KBM-7 (cell line): ENCODE measurements around the gene CTNND2.

Experiments used
- DNase-seq: peaks from one replicate; pipeline ENCODE4 v3.0.0-alpha.2; 2015
- in situ Hi-C: fragments of 300-500 bp; cut with MboI; formaldehyde crosslinking; loops from 2 replicates; pipeline ENCODE4 v1.14.3; 2020; ENCODE audit warnings: low sequenced_read_pairs, low pct_unique_long_range_greater_than_20kb, mixed read lengths

Gene CTNND2, protein sequence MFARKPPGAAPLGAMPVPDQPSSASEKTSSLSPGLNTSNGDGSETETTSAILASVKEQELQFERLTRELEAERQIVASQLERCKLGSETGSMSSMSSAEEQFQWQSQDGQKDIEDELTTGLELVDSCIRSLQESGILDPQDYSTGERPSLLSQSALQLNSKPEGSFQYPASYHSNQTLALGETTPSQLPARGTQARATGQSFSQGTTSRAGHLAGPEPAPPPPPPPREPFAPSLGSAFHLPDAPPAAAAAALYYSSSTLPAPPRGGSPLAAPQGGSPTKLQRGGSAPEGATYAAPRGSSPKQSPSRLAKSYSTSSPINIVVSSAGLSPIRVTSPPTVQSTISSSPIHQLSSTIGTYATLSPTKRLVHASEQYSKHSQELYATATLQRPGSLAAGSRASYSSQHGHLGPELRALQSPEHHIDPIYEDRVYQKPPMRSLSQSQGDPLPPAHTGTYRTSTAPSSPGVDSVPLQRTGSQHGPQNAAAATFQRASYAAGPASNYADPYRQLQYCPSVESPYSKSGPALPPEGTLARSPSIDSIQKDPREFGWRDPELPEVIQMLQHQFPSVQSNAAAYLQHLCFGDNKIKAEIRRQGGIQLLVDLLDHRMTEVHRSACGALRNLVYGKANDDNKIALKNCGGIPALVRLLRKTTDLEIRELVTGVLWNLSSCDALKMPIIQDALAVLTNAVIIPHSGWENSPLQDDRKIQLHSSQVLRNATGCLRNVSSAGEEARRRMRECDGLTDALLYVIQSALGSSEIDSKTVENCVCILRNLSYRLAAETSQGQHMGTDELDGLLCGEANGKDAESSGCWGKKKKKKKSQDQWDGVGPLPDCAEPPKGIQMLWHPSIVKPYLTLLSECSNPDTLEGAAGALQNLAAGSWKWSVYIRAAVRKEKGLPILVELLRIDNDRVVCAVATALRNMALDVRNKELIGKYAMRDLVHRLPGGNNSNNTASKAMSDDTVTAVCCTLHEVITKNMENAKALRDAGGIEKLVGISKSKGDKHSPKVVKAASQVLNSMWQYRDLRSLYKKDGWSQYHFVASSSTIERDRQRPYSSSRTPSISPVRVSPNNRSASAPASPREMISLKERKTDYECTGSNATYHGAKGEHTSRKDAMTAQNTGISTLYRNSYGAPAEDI (N-terminal part only)

DNA sequence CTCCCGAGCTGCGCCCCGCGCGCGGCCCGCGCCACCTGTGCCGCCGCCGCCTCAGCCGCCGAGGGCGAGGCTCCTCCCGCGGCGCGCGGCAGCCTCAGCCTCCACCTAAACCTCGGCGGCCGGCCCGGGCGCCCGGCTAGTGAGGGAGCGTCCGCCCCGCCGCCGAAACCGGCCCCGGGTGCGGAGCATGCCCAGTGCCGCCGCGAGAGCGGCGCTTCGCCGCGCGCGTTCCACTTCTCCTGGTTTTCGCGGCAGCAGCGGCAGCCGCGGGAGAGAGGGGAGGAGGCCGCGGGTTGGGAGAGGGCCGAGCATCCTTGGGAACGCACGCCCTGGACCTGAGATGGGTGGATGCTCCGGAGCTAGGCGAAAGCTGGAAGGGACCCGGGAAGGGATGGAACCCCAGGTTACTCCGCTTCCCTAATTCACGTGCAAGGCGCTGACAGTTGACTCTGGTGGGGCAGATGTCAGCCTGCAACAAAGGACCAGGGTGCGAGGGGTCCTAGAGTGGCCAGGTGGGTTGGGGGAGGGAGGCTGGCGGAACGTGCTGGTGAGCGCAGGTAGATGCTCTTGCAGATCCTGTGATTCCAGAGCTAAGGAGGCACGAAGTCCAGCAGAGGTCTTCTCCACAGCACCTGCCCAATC lies at the start of gene CTNND2:
Gene CTNND2, minus strand, starts transcription at position 182 of the 642 bp plus-strand sequence. CDS start 593 bp downstream, outside the sequence.
- DNase-seq, result peak; percentile 23
- in situ Hi-C loops, result no loop called here

DNA sequence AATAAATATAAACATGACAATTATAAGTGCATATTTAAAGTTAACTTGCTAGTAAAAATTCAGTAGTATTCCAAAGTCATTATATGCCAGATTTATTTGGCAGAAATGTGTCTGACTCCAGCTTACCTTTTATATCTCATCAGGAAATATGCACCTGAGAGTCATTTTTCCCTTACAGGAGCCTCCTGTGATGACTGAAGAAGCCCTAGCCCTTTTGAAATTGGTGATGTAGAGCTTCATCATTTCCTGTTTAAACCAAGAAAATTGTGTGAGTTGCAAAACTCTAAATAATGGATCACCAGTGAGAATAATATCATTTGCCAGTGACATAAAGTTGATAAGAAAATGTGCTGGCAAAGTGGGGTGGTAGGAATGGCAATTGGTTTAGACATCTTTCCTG lies 42.1 kb upstream of the CTNND2 start:
- in situ Hi-C loops, result no loop called here
- no peak for DNase-seq

DNA sequence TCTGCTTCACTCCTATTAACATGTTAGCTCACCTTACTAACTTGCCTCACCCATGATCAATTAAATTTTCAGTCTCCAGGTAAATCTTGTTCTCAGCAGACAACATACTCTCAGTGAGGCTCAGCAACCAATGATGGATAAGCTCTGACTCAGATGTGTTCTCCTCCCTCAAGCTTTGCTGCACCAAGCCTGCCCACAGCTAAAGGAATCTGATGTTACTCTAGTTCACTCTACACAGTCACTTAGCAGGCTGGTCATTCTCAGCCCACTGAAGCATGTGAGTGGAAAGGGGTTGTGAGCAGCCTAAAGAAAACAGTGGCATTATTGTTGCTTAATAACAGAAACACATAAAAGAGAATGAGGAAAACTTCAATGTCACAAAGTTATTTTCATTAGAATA lies 37.3 kb upstream of the CTNND2 start:
- DNase-seq, result no peak
- in situ Hi-C loops, result no loop called here

DNA sequence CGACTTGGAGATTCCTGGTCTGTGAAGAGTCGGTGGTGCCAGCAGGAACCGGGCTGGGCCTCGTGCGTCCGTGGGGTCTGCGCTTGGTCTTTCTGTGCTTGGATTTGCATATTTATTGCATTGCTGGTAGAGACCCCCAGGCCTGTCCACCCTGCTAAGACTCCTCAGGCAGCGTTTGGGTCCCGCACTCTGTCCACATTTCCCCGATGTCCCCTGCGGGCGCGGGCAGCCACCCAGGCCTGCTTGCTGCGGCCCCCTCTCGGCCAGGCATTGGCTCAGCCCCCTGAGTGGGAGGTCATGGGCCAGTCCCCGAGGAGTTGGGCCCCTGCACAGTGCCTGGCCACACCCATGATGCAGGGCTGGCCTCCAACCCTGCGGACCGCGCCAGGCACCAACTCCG lies 27.4 kb upstream of the CTNND2 start:
- DNase-seq, result no peak
- in situ Hi-C loops, result no loop called here

DNA sequence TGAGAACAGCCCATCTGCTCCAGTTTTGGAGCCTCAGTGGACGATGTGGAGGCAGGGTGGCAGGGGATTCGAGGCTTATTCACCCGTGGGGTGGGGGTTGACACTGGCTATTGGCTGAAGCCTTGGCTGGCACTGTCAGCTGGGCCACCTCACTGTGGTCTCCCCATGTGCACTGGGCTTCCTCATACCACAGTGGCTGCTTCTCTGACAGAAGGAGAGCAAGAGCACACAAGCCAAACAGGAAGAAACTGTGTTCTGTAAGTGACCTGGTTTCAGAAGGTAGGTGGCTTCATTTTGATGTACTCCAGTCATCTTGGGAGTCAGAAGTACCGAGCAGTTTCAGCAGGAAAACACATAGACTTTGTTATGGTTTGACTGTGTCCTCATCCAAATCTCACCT lies 24.7 kb upstream of the CTNND2 start:
- DNase-seq, result no peak
- in situ Hi-C loops, result no loop called here

DNA sequence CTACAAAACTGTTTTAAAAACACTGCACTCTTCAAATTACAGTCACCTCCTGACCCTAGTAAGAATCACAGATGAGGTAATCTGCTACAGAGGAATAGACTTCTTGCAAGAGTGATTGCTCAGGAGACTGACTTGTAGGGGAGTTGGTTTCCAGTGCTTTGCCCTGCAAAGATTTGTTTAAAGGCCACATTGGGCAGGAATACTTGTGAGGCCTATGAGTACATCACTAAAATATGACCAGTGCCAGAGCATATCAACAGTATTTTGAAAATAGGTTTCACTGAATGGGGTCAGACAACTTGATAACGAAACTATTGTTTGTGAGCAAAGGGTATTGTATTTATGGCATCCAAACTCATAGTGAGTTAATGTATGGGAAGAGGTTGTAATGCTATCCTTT lies 21.5 kb upstream of the CTNND2 start:
- in situ Hi-C loops, result no loop called here
- DNase-seq, result no peak

DNA sequence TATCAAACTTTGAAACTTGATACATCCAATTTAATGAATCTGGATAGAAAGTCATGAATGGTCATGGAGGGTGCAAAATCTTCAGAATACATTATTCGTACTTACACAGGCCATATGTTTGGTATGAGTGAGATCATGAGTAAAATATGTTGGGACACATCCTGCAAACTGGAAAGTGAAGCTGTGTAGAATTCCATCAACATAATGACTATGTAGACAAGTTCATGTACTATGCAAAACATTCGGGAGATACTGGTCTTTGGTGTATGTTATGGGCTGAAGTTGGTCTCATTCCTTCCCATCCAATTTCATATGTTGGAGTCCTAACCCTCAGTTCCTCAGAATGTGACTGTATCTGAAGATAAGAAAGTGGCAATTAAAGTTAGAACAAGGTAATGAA lies 18.1 kb upstream of the CTNND2 start:
- in situ Hi-C loops, result no loop called here
- no peak for DNase-seq

DNA sequence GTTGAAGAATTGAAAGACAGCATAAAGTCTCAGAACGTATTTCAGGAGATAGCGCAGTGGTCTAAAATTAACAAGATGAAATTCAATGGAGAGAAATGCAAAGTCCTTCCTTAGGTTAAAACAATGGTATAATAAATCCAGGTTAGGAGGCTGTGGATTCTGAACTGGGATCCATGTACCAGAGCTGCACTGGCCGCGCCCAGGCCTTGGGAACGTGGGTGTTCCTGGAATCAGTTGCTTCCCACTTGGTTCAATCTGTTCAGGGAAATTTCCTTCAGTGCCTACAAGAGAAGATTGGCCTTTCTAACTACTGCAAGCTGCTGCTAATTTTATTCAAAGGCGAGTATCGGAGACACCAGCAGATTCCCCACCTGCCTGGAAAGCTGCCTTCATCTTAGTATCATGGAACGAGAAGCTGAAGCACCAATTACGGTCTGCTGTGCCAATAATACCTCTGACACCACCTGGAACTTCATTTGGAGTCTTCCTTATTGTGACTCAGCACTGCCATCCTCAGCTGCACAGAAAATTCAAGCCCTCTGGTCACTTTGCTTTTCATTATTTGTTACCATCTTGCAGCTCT lies 14.3 kb upstream of the CTNND2 start:
- no peak for DNase-seq
- in situ Hi-C loops, result no loop called here

DNA sequence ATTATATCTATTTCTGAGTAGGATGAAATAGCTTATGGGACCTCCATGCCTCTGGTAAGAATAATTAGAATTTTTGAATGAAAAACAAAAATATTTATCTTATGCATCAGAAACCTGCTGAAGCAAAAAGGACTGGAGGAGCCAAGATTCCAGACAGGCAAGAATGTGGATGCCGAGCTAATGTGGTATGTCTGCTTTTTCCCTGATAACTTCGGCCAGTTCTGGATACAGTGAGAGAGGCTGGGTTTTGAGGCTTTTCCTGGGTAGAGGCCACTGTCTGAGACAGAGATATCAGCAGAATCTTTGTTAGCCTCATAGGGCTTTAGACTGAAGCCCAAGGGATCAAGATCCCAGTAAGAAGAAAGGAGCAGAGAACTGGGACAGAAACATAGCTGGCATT lies 5.2 kb upstream of the CTNND2 start:
- in situ Hi-C loops, result no loop called here

DNA sequence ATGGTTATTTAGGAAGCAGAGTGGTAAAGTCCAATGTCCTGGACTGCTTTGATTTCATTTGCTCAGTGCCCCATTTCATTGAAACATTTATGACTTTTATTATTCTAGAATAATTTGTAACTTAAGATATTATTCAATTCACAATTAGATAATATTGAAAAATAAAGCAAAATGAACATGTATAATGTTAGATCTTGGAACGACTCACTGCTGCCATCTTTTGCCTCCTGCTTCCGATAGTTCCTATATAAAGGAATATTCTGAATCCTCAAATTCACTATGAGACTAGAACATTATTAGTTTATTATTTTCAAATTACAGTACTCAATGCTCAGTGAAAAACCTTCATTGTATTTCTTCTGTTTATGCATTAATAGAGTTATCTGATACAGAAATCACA lies 2.3 kb upstream of the CTNND2 start:
- DNase-seq, result no peak

More for the DNA sequence above, 5.2 kb upstream of the CTNND2 start:
- no peak for DNase-seq

DNA sequence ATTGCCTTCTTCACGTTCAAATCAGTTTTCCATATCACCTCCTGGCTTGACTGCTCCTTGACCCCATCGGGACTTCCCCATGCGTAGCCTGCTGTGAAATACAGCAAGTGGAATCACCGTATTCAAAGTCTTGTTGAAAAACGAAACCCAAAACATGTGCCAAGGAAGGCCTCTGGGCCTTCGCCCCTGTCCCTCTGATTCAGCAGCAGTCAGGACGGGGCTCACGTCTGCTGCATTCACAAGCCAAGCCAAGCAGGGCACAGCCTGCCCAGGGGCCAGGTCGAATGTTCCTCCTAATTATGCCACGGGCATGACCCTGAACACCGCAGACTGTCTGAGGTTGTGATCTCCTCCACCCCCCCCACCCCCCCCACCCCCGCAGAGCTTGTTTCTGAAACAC lies 960 bp upstream of the CTNND2 start:
- in situ Hi-C loops, result no loop called here
- DNase-seq, result no peak

More for the DNA sequence above, 2.3 kb upstream of the CTNND2 start:
- in situ Hi-C loops, result no loop called here

DNA sequence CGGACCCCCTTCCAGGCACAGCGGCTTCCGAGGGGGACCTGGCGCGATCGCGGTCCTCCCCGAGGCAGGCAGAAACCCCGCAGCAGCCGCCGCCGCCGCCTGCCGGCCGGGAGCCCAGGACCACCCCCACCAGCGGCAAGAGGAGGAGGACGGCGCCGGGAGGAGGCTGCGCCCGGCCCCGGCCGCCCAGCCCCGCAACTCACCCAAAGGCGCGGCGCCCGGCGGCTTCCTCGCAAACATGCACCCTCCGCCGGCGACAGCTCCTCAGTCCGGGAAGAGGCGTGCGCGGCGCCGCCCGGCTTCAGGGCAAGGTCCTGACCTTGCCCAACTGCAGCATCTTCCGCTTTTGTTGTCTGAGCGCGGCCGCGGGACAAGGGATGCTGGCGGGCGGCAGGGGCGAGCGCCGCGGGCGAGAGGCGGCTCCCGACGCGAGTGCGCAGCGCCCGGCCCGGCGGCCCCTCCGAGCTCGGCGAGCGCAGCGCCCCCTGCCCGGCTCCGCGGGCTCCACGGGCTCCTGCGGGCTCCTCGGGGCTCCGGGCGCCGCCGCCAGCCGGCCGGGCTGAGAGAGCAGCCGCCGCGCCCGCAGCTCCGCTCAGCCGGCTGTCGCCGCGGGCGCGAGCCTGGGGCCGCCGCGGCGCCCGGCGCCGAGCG lies 507 bp downstream of the CTNND2 start:
- peak; percentile 40 for DNase-seq
- in situ Hi-C loops, result no loop called here

DNA sequence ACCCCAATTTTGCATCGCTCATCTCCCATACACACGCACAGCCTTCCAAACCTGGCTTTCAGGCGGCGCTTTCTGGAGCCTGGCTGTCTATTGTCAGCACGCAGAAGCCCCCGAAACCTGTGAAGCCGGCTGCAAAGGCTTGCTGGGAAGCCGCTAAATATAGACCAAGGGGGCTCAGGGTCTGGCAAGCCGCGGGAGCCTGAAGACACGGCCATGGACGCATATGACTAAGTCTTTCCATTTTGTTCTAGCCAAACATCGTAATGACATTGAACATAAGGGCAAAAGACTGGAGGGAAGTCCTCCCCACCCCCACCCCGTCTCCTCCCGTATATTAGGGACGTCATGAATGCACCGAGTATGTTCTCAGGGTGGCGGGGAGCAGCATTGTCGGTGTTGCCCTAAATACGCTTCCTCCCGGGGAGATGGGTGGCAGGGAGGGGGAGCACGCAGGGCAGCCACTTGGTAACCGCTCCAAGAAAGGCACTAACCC lies 1.1 kb downstream of the CTNND2 start:
- no peak for DNase-seq
- in situ Hi-C loops, result no loop called here

DNA sequence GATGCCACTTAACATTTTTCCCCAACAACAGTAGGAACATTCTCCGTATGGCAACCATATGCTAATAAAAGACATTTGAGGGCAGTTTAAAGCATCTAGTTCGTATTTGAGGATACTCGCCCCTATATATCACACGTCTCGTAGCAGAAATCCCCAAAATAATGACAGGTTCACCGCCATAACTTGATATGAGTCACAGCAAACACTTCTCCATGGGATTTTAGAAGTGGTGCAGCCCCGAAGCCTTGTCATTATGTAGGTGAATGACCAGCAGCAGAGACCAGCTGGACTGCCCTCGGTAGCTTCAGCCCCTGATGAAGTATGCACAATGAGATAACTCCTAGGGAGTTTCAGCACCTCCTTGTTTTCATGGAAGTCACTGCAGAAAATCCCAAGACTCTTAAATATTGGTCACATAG lies 2.0 kb downstream of the CTNND2 start:
- no peak for DNase-seq
- in situ Hi-C loops, result no loop called here

DNA sequence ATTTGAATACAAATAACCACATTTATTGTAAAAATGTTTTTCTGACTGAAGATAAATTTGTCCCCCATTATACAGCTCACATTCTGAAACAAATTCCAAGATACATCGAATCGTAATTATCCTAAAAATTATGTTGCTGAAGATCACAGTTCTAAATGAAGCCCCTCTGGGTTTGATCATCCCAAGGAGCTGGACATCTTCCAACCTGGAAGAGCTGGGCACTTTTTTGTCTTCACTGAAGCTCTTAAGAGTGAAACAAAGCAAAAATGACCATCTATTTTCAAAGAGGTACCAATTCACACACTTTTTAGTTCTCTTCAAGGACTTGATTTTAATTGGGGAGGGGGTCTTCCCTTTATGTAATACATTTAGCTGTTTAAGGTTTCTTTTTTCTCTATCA lies 5.5 kb downstream of the CTNND2 start:
- in situ Hi-C loops, result no loop called here
- DNase-seq, result no peak

DNA sequence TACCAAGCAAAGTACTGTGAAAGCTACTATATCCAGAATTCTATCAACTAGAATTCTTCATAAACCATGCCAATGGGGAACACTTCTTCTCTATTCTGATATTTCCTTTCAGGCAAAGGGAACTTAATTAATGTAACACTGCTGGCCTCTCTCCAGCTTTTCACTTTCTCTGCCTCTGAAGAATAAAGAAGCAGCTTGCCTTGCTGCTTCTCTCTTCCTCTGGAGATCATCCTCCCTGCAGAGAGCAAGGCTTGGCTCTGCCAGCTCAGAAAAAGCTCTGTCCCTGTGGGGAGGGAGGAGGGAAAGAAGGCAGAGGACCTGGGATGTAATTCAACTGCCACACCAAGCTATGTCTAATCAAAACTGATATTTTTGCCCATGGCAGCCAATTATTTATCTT lies 6.5 kb downstream of the CTNND2 start:
- in situ Hi-C loops, result no loop called here
- no peak for DNase-seq

DNA sequence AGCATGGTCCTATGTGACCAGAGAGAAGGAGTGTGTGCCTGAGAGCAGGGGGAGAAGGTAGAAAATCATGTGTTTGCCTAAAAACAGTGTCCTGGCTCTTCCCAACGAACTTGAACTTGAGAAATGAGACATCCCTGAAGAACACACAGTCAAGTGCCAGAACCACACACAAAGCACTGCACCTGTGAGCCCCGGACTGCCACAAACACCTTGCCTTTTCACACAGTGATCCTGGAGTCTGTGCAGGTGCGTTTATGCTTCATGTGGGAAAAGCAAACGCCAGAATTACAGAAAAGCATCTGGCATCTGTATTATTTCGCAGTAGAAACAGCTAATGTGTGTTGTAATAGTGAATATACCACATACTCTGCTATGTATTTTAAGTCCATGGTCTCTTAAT lies 9.3 kb downstream of the CTNND2 start:
- no peak for DNase-seq
- in situ Hi-C loops, result no loop called here

DNA sequence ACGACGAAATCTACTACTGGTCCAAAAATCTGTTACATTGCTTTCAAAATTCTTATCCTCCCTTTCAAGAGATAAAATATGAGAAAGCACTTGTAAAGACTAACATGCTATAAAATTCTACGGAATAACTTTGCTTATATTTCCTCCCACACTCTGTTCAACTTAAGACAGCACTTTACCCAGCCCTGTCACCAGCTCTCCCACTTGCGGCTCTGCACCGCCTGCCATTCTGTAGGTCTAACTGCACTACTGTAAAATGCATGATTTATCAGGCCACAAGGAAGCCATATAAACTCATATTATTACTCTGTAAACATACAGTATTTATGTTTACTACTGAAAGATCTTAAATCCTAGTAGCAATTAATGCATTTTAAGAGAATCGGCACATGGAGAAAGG lies 11.4 kb downstream of the CTNND2 start:
- no peak for DNase-seq
- in situ Hi-C loops, result no loop called here
